Activated CD8-positive, alpha-beta memory T cell treated with anti-CD3 and anti-CD28 coated beads for 36 hours (primary cell): ENCODE data around the gene AMZ2. TPM values are rescaled to one million over a fixed set of nuclear protein-coding genes. Genes with fewer than 3 reads are reported as not detected.
"Not testable (repeated sequence)": the region's sequence is repeated elsewhere in the genome, so short reads cannot be mapped to it uniquely, and the experiment has no call there.

Source experiments
- CTCF ChIA-PET: fragments of 350-600 bp; sonication (Branson Sonifier 250); formaldehyde crosslinking; loops from one replicate; lab custom pipeline; 2021; ENCODE audit warnings: antibody characterized with exemption; lab: Charles Lee
- POLR2A ChIA-PET: fragments of 350-600 bp; sonication (Branson Sonifier 250); formaldehyde crosslinking; loops from one replicate; lab custom pipeline; 2021; ENCODE audit warnings: antibody characterized with exemption; lab: Charles Lee
- total RNA-seq, 2 experiments: library from RNA; stranded (reverse); gene quantifications; one replicate each; pipeline ENCODE4 v1.2.3, GENCODE V29; 2021

The AMZ2 gene
- total RNA-seq, 2 experiments from 2014 or later = 118 to 121 TPM

DNA sequence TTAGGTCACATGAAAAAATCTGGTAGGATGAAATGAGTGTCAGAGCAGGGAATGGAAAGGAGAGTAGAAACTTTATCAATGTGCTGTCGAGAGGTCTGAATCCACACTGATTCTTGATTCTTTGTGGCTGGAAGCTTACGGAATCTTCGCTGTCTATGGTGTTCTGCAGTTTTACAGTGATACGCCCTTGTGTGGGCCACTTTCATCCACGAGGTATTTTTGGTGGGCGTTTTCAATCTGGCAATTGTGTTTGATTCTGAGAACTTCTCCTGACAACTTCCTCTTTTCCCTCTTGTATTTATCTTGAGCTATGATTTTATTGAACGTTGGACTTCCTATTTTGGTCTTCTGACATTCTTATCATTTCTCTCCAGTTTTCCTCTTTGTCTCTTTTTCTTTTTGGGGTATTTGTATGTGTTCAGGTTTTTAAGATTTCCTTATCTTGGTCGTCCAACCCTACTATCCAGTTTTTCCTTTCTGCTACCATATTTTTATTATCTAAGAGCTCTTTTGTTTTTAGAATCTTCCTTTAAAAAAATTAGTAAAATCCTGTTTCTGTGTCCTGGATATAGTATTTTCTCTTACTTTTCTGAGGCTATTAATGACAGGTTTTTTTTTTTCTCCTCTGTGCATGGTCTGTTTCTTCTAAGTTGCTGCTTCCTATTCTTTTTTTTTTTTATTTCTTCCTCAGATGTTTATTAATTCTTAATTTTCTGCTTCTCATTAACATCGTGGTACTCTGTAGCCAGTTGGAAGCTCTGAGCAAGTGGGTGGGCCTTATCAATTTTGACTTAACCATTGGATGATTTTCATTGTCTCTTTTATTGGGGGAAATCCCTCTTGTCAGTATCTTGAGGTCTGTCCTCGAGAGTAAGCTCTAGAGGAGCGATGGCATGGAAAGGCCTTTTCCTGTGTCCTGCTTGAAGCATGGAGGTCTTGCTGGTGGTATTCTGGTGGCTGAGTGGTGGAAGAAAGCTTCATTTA lies 34.1 kb upstream of the AMZ2 start:
- CTCF ChIA-PET = interaction anchor here (1.0 kb wide), 1 partner anchor 41 kb away, joined by 3 read pairs; no protein-coding TSS in a partner anchor
- POLR2A ChIA-PET = not testable (repeated sequence)

- CTCF ChIA-PET, POLR2A ChIA-PET: not testable (repeated sequence)
Observed at GRCh38 chr17:68215453-68215852, 32.4 kb upstream of the AMZ2 start.

GRCh38 chr17:68219429-68219828 lies 28.4 kb upstream of the AMZ2 start:
- POLR2A ChIA-PET = interaction anchor here (0.6 kb wide), 1 partner anchor 175 kb away, joined by 5 read pairs; no protein-coding TSS in a partner anchor
- CTCF ChIA-PET = interaction anchor here (1.0 to 2.1 kb wide), 2 partner anchors 14 kb away, joined by 3 to 4 read pairs; no protein-coding TSS in a partner anchor

DNA sequence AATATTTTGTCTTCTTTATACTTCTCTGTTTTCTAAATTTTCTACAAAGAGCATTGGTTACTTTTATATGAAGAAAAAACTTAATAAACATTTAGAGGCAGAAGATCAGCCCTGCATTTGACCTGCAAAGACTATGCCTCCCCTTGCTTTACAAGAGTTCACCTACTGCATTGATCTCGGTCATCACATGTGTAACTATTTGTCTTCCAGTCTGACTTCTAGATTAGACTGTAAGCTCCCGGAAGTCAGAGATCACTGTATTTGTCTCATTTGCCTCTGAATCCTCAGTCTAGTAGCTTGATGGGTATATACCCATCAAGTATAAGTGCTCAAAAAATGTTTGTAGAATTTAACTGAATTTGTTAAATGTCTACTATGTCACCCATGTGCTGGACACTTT lies 27.7 kb upstream of the AMZ2 start:
- POLR2A ChIA-PET = not testable (repeated sequence)
- CTCF ChIA-PET = interaction anchor here (1.0 to 2.1 kb wide), 2 partner anchors 13 to 15 kb away, joined by 3 to 4 read pairs; no protein-coding TSS in a partner anchor

DNA sequence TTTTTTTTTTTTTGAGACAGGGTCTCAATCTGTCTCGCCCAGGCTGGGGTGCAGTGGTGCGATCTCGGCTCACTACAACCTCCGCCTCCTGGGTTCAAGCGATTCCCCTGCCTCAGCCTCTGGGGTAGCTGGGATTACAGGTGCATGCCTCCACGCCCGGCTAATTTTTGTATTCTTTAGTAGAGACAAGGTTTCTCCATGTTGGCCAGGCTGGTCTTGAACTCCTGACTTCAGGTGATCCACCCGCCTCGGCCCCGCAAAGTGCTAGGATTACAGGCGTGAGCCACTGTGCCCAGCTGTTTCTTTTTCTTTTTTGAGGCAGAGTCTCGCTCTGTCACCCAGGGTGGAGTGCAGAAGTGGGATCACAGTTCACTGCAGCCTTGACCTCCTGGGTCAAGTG lies 27.1 kb upstream of the AMZ2 start:
- POLR2A ChIA-PET, CTCF ChIA-PET: not testable (repeated sequence)

- POLR2A ChIA-PET = interaction anchor here (0.7 to 0.9 kb wide), 2 partner anchors 26 to 1204 kb away, joined by 3 to 4 read pairs; partner anchors contain the start of gene AMZ2
- CTCF ChIA-PET = interaction anchor here (1.3 to 1.6 kb wide), 2 partner anchors 12 to 22 kb away, joined by 3 read pairs; no protein-coding TSS in a partner anchor
Observed at GRCh38 chr17:68221786-68222185, 26.1 kb upstream of the AMZ2 start.

DNA sequence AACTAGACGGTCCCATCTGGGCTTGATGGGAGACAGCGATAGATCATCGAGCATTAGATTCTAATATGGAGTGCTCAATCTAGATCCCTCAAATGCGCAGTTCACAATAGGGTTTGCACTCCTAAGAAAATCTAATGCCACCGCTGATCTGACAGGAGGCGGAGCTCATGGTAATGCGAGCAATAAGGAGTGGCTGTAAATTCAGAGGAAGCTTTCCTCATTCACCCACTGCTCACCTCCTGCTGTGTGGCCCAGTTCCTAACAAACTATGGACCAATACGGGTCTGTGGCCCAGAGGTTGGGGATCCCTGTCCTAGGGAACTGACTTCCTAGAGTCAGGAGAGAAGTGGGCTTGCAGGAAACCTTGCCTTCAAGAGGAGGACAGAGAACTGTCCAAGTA lies 25.2 kb upstream of the AMZ2 start:
- ChIA-PET POLR2A (interaction anchor here (0.9 kb wide), 1 partner anchor 25 kb away, joined by 4 read pairs; the partner anchor contains the start of gene AMZ2), CTCF (interaction anchor here (0.6 to 1.6 kb wide), 3 partner anchors 11 to 364 kb away, joined by 3 read pairs; no protein-coding TSS in a partner anchor)

- CTCF ChIA-PET, POLR2A ChIA-PET: not testable (repeated sequence)
Observed at GRCh38 chr17:68225055-68225454, 22.8 kb upstream of the AMZ2 start.

- POLR2A ChIA-PET = interaction anchor here (1.0 kb wide), 1 partner anchor 22 kb away, joined by 4 read pairs; no protein-coding TSS in a partner anchor
- CTCF ChIA-PET = not testable (repeated sequence)
Observed at GRCh38 chr17:68228039-68228680, 19.7 kb upstream of the AMZ2 start.

DNA sequence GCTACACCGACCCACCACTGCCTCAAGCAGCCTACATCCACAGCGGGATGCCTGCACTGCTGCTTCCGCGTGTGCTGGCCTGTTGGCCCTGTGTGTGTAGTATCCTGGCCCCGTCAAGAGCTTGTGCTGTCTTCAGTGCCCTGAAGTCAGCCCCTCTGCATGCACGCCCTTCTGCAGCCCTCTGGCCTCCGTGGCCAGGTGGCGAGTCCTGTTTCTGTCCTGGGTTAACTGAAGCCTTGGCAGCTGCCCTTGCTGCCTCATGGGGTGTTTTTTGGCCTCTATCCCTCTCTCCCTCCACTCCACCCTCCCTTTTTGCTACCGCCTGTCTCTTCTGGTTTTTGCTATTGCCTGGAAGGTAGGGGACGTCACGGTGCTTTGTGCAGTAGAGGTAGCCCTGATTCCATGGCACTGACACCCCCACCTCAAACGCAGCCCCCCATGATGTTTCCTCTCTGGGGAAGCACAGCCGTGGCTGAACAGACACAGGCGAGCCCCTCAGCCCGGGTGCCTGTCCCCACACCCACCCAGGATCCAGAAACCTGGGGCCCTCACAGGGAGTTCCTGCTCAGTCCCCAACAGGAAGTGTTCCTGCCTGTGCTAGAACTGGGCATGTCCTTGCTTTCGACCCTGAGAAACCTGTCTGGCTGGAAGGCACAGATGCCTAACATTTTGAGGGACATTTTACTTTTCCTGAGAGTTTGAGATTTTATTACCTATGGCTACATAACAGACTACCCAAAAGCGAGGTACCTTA lies 18.8 kb upstream of the AMZ2 start:
- POLR2A ChIA-PET = no interaction called here
- CTCF ChIA-PET = no interaction called here

DNA sequence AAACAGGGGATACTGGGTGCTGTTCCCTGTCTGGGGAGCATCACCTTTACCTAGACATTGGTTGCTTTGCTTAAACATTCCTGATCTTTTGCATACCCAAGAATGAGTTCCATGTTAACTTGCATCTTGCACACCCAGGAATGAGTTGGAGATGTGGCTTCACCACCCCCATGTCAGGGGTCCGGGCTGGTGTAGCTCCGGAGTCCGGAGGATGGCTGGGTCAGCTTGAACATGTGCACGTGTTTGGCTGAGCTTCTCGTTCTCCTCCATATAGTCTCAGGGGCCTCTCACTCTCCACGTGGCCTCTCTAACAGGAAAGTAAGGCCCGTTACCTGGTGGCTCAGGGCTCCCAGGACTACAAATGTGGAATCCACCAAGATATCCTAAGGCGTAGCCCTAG lies 18.2 kb upstream of the AMZ2 start:
- ChIA-PET CTCF (no interaction called here), POLR2A (no interaction called here)

- CTCF ChIA-PET, POLR2A ChIA-PET: not testable (repeated sequence)
Observed at GRCh38 chr17:68231131-68231530, 16.7 kb upstream of the AMZ2 start.

DNA sequence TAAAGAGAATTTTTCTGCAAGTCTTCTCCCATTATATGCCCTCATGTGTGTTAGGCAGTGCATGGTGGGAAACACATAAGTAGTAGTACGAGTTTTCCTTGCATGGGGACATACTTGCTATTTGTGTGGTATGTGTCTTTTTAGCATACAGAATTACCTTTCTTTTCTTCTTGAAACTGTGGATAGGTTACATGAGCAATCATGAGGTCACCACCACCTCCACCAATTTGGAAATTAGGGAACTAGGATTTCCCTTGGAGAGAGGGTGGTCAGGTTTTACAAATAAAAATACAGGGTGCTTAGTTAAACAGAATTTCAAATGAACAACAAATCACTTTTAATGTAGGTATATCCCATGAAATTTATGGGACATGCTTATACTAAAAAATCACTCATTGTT lies 16.3 kb upstream of the AMZ2 start:
- POLR2A ChIA-PET = no interaction called here
- CTCF ChIA-PET = no interaction called here

DNA sequence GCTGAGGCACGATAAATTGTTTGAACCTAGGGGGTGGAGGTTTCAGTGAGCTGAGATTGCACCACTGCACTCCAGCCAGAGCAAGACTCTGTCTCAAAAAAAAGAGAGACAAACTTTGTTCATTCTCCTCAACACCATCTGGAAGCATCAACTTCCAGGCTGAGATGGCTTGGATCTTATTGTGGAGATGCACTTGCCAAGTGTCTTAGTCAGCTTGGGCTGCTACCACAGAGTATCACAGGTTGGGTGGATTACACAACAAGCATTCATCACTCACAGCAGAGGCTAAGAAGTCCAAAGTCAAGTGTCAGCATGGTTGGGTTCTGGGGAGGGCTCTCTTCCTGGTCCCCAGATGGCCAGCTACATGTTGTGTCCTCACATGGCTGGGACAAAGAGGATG lies 15.1 kb upstream of the AMZ2 start:
- POLR2A ChIA-PET = interaction anchor here (0.6 to 8.2 kb wide), 3 partner anchors 15 to 25 kb away, joined by 5 to 70 read pairs (median 5); partner anchors contain the start of gene AMZ2
- CTCF ChIA-PET = interaction anchor here (0.7 to 1.0 kb wide), 3 partner anchors 13 to 33 kb away, joined by 3 to 4 read pairs (median 3); partner anchors contain the start of gene AMZ2

- CTCF ChIA-PET = interaction anchor here (0.8 to 1.3 kb wide), 2 partner anchors 13 to 34 kb away, joined by 3 to 4 read pairs; no protein-coding TSS in a partner anchor
- POLR2A ChIA-PET = interaction anchor here (0.7 to 8.2 kb wide), 3 partner anchors 13 to 62 kb away, joined by 4 to 70 read pairs (median 4); partner anchors contain the start of gene AMZ2
Observed at GRCh38 chr17:68234726-68235335, 13.0 kb upstream of the AMZ2 start.

DNA sequence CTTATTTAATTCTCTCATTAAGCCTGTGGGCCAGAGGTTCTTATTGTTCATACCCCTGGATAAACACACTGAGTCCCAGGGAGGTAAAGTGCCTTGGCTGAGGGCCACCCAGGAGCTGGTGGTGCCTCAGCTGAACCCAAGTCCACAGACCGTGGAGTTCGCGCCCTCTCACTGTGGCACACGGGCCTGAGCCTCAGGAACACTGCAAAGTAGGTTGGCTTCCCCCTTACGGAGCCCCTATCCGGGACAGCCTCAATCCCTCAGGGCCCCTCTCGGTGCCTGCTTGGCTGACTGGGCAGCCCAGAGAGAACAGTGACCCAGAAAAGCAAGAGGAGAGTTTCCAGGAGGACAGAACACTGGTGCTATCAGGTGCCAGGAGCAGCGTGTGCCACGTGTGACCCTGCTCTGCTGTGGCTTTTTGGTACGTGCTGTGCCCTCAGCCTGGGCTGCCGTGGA lies 12.5 kb upstream of the AMZ2 start:
- ChIA-PET POLR2A (interaction anchor here (8.2 kb wide), 1 partner anchor 13 kb away, joined by 70 read pairs; the partner anchor contains the start of gene AMZ2), CTCF (interaction anchor here (0.9 kb wide), 1 partner anchor 26 kb away, joined by 4 read pairs; no protein-coding TSS in a partner anchor)

GRCh38 chr17:68237369-68238163 lies 10.3 kb upstream of the AMZ2 start:
- POLR2A ChIA-PET = interaction anchor here (0.8 to 8.2 kb wide), 7 partner anchors 11 to 54 kb away, joined by 3 to 70 read pairs (median 4); partner anchors contain the start of genes AMZ2, ARSG and SLC16A6
- CTCF ChIA-PET = interaction anchor here (0.6 to 2.7 kb wide), 4 partner anchors 11 to 57 kb away, joined by 3 to 15 read pairs (median 7); partner anchors contain the start of gene AMZ2
